ENCODE results near the gene ZNF597.
A peak's percentile ranks its signal among the peaks of the same experiment; 100 is the strongest.

The ZNF597 gene

GRCh38 chr16:3467921-3468320 is 24.6 kb upstream of the ZNF597 start:
- Mint-ChIP-seq H3K27me3 (ENCODE audit: low read depth) (no peaks in the 10 kb centered on the region), H3K9me3 (no peaks in the 10 kb centered on the region), H3K27ac (no peak overlapping the region), H3K4me1 (ENCODE audit: low read depth) (peaks cover 18% of the 10 kb centered on the region), H3K4me3 (no peak overlapping the region), H3K36me3 (ENCODE audit: low read depth) (peaks cover 30% of the 10 kb centered on the region)
- no peak for DNase-seq (ENCODE audit: low spot score)

GRCh38 chr16:3467182-3467581 is 23.9 kb upstream of the ZNF597 start:
- no peak for DNase-seq (ENCODE audit: low spot score)
- H3K9me3 Mint-ChIP-seq, result no peaks in the 10 kb centered on the region
- no peaks in the 10 kb centered on the region for H3K27me3 Mint-ChIP-seq (ENCODE audit: low read depth)
- peaks cover 18% of the 10 kb centered on the region for H3K4me1 Mint-ChIP-seq (ENCODE audit: low read depth)
- peaks cover 28% of the 10 kb centered on the region for H3K36me3 Mint-ChIP-seq (ENCODE audit: low read depth)
- no peak overlapping the region for H3K4me3 Mint-ChIP-seq
- peak overlapping the region; percentile 15 for H3K27ac Mint-ChIP-seq

- Mint-ChIP-seq H3K36me3 (ENCODE audit: low read depth) (peaks cover 28% of the 10 kb centered on the region), H3K9me3 (no peaks in the 10 kb centered on the region), H3K27ac (no peak overlapping the region)
These were observed 22.7 kb upstream of the ZNF597 start for GRCh38 chr16:3465911-3466584.

GRCh38 chr16:3465301-3465700 is 22.0 kb upstream of the ZNF597 start:
- no peak overlapping the region for H3K27ac Mint-ChIP-seq
- no peak for DNase-seq (ENCODE audit: low spot score)
- no peaks in the 10 kb centered on the region for H3K9me3 Mint-ChIP-seq
- no peak overlapping the region for H3K4me3 Mint-ChIP-seq
- no peaks in the 10 kb centered on the region for H3K27me3 Mint-ChIP-seq (ENCODE audit: low read depth)
- H3K4me1 Mint-ChIP-seq (ENCODE audit: low read depth), result peaks cover 28% of the 10 kb centered on the region
- H3K36me3 Mint-ChIP-seq (ENCODE audit: low read depth), result peaks cover 25% of the 10 kb centered on the region

More at GRCh38 chr16:3465911-3466584, 22.7 kb upstream of the ZNF597 start:
- Mint-ChIP-seq H3K4me1 (ENCODE audit: low read depth) (peaks cover 24% of the 10 kb centered on the region), H3K4me3 (no peak overlapping the region), H3K27me3 (ENCODE audit: low read depth) (no peaks in the 10 kb centered on the region)
- no peak for DNase-seq (ENCODE audit: low spot score)

GRCh38 chr16:3461151-3461550 is 17.8 kb upstream of the ZNF597 start:
- H3K4me1 Mint-ChIP-seq (ENCODE audit: low read depth), result peaks cover 41% of the 10 kb centered on the region
- H3K36me3 Mint-ChIP-seq (ENCODE audit: low read depth), result peaks cover 9% of the 10 kb centered on the region
- no peaks in the 10 kb centered on the region for H3K9me3 Mint-ChIP-seq
- peak overlapping the region; percentile 28 for H3K27ac Mint-ChIP-seq
- H3K4me3 Mint-ChIP-seq, result peak overlapping the region; percentile 51
- no peak for DNase-seq (ENCODE audit: low spot score)
- H3K27me3 Mint-ChIP-seq (ENCODE audit: low read depth), result no peaks in the 10 kb centered on the region

- peak overlapping the region; percentile 28 for H3K27ac Mint-ChIP-seq
- H3K4me1 Mint-ChIP-seq (ENCODE audit: low read depth), result peaks cover 43% of the 10 kb centered on the region
These were observed 17.3 kb upstream of the ZNF597 start for GRCh38 chr16:3460585-3460984.

GRCh38 chr16:3460121-3460520 is 16.8 kb upstream of the ZNF597 start:
- H3K27me3 Mint-ChIP-seq (ENCODE audit: low read depth), result no peaks in the 10 kb centered on the region
- H3K4me1 Mint-ChIP-seq (ENCODE audit: low read depth), result peaks cover 43% of the 10 kb centered on the region
- H3K36me3 Mint-ChIP-seq (ENCODE audit: low read depth), result peaks cover 9% of the 10 kb centered on the region
- no peaks in the 10 kb centered on the region for H3K9me3 Mint-ChIP-seq
- H3K27ac Mint-ChIP-seq, result no peak overlapping the region
- DNase-seq (ENCODE audit: low spot score), result no peak
- peak overlapping the region; percentile 59 for H3K4me3 Mint-ChIP-seq

More at GRCh38 chr16:3460585-3460984, 17.3 kb upstream of the ZNF597 start:
- H3K9me3 Mint-ChIP-seq, result no peaks in the 10 kb centered on the region
- H3K27me3 Mint-ChIP-seq (ENCODE audit: low read depth), result no peaks in the 10 kb centered on the region
- H3K4me3 Mint-ChIP-seq, result peak overlapping the region; percentile 51
- DNase-seq (ENCODE audit: low spot score), result no peak
- peaks cover 11% of the 10 kb centered on the region for H3K36me3 Mint-ChIP-seq (ENCODE audit: low read depth)

- Mint-ChIP-seq H3K36me3 (ENCODE audit: low read depth) (peaks cover 11% of the 10 kb centered on the region), H3K27me3 (ENCODE audit: low read depth) (no peaks in the 10 kb centered on the region), H3K4me1 (ENCODE audit: low read depth) (peaks cover 43% of the 10 kb centered on the region), H3K9me3 (no peaks in the 10 kb centered on the region), H3K27ac (peak overlapping the region; percentile 74), H3K4me3 (peak overlapping the region; percentile 74)
- DNase-seq (ENCODE audit: low spot score), result peak; percentile 40
These were observed 16.2 kb upstream of the ZNF597 start for GRCh38 chr16:3459401-3460090.

GRCh38 chr16:3458852-3459361 is 15.6 kb upstream of the ZNF597 start:
- H3K4me3 Mint-ChIP-seq, result peak overlapping the region; percentile 74
- H3K36me3 Mint-ChIP-seq (ENCODE audit: low read depth), result peaks cover 9% of the 10 kb centered on the region
- no peak for DNase-seq (ENCODE audit: low spot score)
- peak overlapping the region; percentile 74 for H3K27ac Mint-ChIP-seq
- no peaks in the 10 kb centered on the region for H3K9me3 Mint-ChIP-seq
- no peaks in the 10 kb centered on the region for H3K27me3 Mint-ChIP-seq (ENCODE audit: low read depth)
- H3K4me1 Mint-ChIP-seq (ENCODE audit: low read depth), result peaks cover 39% of the 10 kb centered on the region

- Mint-ChIP-seq H3K27me3 (ENCODE audit: low read depth) (no peaks in the 10 kb centered on the region), H3K9me3 (no peaks in the 10 kb centered on the region), H3K27ac (peak overlapping the region; percentile 74), H3K4me1 (ENCODE audit: low read depth) (peaks cover 39% of the 10 kb centered on the region), H3K4me3 (peak overlapping the region; percentile 74), H3K36me3 (ENCODE audit: low read depth) (peaks cover 9% of the 10 kb centered on the region)
- no peak for DNase-seq (ENCODE audit: low spot score)
These were observed 15.1 kb upstream of the ZNF597 start for GRCh38 chr16:3458278-3458851.

GRCh38 chr16:3457434-3458252 is 14.3 kb upstream of the ZNF597 start:
- peak; percentile 89 for DNase-seq (ENCODE audit: low spot score)
- peaks cover 39% of the 10 kb centered on the region for H3K4me1 Mint-ChIP-seq (ENCODE audit: low read depth)

GRCh38 chr16:3454631-3455147 is 11.4 kb upstream of the ZNF597 start:
- peaks cover 35% of the 10 kb centered on the region for H3K4me1 Mint-ChIP-seq (ENCODE audit: low read depth)
- H3K36me3 Mint-ChIP-seq (ENCODE audit: low read depth), result peaks cover 24% of the 10 kb centered on the region
- DNase-seq (ENCODE audit: low spot score), result no peak
- H3K27ac Mint-ChIP-seq, result no peak overlapping the region
- no peaks in the 10 kb centered on the region for H3K27me3 Mint-ChIP-seq (ENCODE audit: low read depth)
- no peak overlapping the region for H3K4me3 Mint-ChIP-seq
- peaks cover 12% of the 10 kb centered on the region for H3K9me3 Mint-ChIP-seq

More at GRCh38 chr16:3457434-3458252, 14.3 kb upstream of the ZNF597 start:
- Mint-ChIP-seq H3K27me3 (ENCODE audit: low read depth) (no peaks in the 10 kb centered on the region), H3K9me3 (no peaks in the 10 kb centered on the region), H3K4me3 (peak overlapping the region; percentile 81), H3K27ac (peak overlapping the region; percentile 84), H3K36me3 (ENCODE audit: low read depth) (peaks cover 9% of the 10 kb centered on the region)

GRCh38 chr16:3454093-3454492 is 10.8 kb upstream of the ZNF597 start:
- Mint-ChIP-seq H3K27ac (no peak overlapping the region), H3K4me1 (ENCODE audit: low read depth) (peaks cover 29% of the 10 kb centered on the region), H3K27me3 (ENCODE audit: low read depth) (no peaks in the 10 kb centered on the region), H3K9me3 (peaks cover 14% of the 10 kb centered on the region), H3K36me3 (ENCODE audit: low read depth) (peaks cover 30% of the 10 kb centered on the region), H3K4me3 (no peak overlapping the region)
- no peak for DNase-seq (ENCODE audit: low spot score)

Data from T-helper 2 cell treated with Interferon-gamma antibody and Interleukin-4, amounts not matched to agents 5 μg/mL and 100 μg/mL, for 36 hours (primary cell).